ENCODE data around the gene ITPK1.
A peak's percentile ranks its signal among the peaks of the same experiment; 100 is the strongest.

ITPK1 gene

DNA sequence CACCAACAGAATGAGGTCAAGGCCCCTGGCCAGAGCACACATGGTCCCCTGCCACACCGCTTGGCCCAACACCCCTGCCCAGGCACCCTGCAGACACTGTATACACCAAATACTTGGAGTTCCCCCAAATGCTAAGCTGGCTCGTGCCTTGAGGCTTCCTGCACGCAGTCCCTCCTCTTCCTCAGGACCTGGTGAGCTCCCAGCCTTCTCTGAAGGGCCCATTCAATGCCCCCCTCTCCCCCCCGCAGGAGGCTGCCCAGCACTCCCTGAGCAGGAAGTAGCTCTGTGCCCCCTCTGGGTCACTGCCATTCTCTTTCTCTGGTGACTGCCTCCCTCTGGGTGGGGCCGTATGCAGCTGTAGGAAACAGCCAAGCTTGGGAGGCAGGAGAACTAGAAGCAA is 75.3 kb downstream of the ITPK1 start:
- no peak for DNase-seq

DNA sequence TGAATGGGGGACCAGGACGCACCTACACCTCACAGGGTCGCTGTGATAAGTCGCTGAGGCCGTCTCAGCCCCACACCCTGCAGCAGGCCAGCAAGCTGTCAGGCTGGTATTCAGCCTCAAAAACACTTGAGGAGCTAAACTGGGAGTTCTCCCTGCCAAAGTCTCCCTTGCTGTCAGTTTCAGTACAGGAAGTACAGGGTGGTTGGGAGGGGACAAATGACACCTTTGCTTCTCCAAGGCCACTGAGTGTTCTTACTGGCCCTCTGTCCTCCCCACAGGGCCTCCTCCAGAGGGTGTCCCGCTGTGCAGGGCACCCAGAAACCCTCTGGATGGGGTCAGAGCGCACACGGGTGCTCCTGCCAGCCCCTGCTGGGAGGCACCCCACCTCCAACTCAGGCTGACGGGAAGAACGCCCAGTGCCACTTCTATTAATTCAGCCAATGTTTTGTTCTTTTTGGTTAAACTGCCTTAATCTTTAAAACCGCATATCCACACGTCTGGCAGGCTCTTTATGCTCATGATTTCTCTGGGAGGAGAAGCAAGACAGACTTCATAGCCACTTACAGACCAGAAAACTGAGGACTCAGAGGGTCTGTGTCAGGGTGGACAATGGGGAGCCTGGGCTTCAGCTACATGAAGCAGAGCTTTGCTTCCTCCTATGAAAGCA is 75.9 kb downstream of the ITPK1 start:
- no peak for DNase-seq

GRCh38 chr14:93037351-93037750 is 78.4 kb downstream of the ITPK1 start:
- DNase-seq, result no peak

GRCh38 chr14:93036652-93037345 is 78.9 kb downstream of the ITPK1 start:
- DNase-seq, result no peak

DNA sequence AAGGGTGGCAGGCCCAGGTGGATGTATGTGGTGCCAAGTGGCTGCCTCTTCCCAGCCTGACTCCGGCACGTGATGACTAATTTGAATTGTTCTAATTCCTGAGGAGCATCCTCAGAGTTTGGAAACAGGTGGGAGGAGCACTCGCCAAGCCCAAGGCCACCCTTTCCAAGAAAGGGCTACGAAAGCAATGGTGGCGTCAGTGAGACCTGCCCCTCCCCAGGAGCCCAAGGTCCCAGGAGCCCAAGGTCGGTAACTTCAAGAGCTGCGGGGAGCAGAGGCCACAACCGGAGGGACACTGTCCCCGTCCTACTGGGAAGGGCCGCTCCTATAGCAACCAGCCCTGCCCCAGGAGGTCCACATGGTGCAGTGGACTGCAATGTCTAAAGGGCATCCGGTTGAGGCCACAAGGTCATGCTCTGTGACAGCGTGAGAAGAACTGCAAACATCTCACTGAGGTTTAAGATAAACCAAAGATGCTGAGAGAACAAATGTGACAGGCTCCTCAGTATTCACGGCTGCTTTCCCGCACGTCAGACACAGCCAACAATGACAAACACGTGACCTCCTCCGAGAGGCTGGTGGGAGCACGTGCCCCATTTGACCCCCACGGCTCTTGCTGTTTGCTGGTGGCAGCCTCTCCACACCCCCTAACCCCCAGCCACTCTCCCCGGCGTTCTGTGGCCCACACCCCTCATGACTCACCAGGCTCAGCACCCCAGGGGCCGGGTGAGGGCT is 79.6 kb downstream of the ITPK1 start:
- DNase-seq, result no peak

- DNase-seq, result no peak
Observed at GRCh38 chr14:93035585-93035916, 80.2 kb downstream of the ITPK1 start.

DNA sequence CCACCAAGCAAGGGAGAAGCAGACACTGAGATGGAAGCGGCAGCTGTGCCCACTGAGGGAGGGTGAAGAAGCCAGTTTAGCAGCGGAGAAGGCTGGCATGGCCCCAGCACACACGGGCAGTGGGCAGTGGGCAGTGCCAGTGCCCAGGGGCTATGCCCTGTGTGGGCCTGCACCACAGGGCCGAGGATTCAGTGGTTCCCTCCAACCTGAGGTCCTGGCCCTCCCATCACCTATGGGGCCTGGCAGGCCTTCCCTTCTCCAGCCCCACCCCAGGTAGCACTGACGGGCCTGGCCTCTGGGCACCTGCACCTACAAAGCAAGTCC is 81.1 kb downstream of the ITPK1 start:
- DNase-seq, result no peak

DNA sequence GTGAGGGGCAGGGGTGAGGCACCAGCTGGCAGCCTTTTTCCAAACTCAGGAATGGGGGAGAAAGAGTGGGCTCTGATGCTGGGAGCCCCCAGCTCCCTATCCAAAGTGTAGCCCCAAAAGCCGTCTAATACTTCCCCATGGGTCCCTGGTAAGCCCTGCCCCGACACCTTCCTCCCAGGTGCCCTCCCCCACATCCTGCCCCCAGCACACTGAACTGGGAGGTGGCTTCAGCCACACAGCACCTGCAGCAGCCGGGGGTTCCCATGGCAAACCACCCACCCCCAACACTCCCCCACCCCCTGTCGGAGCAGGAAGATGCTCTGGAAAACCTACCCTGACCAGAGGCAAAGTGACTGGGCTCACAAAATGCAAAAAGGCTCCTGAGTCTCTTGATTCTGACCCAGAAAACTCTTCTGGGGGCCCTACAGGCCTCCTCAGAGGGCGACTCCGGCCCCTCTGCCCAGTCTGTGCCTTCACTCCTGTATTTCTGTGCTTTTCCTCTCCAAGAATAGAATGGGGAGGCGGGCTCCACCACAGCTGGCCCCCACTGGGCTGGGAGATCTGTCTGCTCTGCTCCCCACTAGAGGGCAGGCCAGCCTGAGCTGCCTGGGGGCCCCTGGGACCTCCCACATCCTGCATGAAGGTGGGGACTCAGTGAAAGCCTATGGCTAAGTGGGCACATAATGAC is 81.6 kb downstream of the ITPK1 start:
- peak; percentile 16 for DNase-seq

DNA sequence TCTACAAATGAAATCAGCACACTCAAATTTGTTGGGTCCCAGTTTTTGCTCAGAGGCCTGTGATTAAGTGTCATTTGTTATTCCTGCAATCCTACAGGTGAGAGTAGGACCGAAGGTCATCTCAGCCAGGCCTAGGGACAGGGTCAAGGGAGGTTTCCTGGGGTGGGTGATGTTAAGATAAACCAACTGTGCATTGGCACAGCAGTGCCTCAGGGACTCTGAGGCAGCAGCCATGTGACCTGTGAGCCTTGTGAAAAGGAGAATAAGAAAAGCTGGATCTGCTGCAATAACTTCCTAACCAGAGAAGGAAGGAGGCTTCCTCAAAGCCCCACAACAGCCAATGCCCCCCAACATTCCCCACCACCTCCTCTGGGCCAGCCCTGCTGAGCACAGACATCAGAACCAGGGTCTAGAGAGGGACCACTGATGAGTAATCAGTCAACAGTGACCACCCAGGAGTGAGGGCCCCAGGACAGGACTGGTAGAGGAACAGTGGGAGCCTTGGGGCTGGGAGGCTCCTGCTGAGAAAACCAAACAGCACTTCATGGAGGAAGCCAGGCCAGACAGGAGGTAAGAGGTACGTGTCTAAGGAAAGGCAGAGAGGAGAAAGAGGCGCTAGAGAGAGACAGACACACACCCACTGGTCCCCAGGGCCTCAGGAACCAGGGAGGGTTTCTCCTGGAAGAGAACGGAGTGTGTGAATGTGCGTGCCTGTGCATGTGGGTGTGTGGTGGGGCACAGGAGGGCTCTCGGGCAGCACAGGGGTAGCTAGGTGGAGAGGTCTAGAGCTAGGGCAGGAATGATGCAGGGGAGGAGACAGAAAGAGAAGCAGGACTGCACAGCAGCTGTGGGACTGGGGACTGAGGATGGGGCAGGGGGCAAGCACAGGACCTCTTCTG is 82.4 kb downstream of the ITPK1 start:
- no peak for DNase-seq

DNA sequence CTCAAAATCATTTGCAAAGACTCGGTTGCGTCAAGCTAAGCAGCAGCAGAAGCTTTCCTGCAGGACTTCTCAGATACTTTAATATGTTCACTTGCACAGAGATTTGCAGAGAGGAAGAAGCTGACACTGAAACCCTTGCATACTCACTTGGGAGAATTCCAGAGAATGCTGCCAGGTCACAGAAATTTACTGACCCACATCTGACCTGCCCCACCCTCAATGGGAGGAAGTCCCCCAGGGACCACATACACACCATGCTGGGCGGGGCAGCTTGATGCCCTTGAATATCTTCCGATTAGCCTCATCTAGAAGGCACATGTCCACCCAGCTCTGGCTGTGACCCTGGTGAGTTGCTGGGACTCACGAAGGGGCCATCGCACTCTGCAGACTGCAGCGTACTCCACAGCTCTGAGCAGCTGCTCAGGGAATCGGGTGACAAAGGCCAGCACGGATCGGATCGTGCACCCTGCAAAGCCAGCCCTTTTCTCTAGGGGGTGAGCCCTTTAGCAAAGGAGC is 83.2 kb downstream of the ITPK1 start:
- DNase-seq, result no peak

- DNase-seq, result no peak
Observed at GRCh38 chr14:93031505-93032315, 84.0 kb downstream of the ITPK1 start.

DNA sequence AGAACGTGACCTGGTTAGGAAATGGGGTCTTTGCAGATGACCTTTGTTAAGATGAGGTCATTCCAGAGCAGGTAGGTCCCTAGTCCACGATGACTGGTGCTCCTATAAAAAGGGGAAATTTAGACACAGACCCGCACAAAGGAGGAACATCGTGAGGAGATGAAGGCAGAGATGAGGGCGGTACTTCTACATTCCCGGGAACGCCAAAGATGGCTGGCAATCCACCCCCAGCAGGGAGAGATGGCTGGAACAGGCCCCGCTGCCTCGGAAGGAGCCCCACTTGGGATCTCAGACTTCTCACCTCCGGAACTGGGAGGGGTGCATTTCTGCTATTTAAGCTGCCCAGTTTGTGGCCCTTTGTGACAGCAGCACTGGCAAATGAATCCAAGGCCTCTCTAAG is 85.0 kb downstream of the ITPK1 start:
- DNase-seq, result no peak

GRCh38 chr14:93029911-93030508 is 85.7 kb downstream of the ITPK1 start:
- no peak for DNase-seq

- DNase-seq, result no peak
Observed at GRCh38 chr14:93029417-93029816, 86.3 kb downstream of the ITPK1 start.

DNA sequence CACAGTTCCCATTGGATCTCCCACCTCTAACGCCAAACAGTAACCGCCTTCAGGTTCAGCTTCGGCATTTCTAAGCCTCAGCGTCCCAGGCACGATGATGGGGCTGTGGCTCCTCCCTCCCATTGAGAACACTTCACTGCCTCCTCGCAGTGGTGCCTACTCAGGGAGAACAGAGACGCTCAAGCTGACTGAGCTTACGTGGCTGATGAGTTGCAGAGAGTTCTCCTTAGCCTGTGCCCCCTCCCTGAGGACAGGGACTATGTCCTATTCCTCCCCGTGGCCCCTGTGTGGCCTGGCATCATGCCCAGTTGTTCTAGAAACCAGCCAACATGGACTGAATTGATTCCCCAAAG is 87.0 kb downstream of the ITPK1 start:
- no peak for DNase-seq

GRCh38 chr14:93027810-93028723 is 87.7 kb downstream of the ITPK1 start:
- no peak for DNase-seq

GRCh38 chr14:93026339-93026738 is 89.4 kb downstream of the ITPK1 start:
- DNase-seq, result no peak

DNA sequence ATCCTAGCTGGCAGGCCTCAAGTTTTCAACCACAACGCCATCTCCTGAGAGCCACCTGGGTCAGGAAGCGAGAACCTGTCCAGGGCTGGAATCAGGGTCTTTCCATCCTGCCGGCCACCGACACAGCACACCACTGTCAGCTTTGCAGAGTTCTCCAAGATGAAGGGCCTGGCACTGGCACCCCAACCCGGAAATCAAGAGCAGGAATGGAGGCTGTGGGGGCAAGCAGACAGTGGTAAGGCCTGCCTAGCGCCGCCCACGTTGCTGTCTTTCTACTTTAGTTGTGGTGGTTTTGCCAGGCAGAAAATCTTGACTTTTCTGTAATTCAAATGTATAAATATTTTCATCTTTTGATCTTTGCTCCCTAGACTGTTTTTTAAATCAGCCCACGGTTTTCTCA is 90.7 kb downstream of the ITPK1 start:
- no peak for DNase-seq

- no peak for DNase-seq
Observed at GRCh38 chr14:93024493-93024892, 91.2 kb downstream of the ITPK1 start.

GRCh38 chr14:93023802-93024434 is 91.8 kb downstream of the ITPK1 start:
- no peak for DNase-seq

Measured in activated gamma-delta T cell (primary cell).